GM18519 (cell line): ENCODE results near the gene SPEF1.

Experiments
- ATAC-seq: cut with Tn5 transposase; IDR thresholded peaks from one replicate; pipeline ENCODE4 v1.9.1; 2021; ENCODE audit warnings: mild to moderate bottlenecking, moderate library complexity; ENCODE audit not compliant: unreplicated experiment, low FRiP score

SPEF1 gene

GRCh38 chr20:3733119-3733995 lies 47.9 kb downstream of the SPEF1 start:
- no peak for ATAC-seq

- ATAC-seq = no peak
Observed at GRCh38 chr20:3732327-3733118, 48.7 kb downstream of the SPEF1 start, which contains the start of gene HSPA12B. HSPA12B (plus strand) TSS chr20:3732685; CDS start chr20:3738675, 5,990 bp downstream.

- ATAC-seq = no peak
Observed at GRCh38 chr20:3731944-3732326, 49.3 kb downstream of the SPEF1 start.

- ATAC-seq = no peak
Observed at GRCh38 chr20:3730803-3731672, 50.2 kb downstream of the SPEF1 start.

- ATAC-seq = no peak
Observed at GRCh38 chr20:3729811-3730540, 51.3 kb downstream of the SPEF1 start.

- no peak for ATAC-seq
Observed at GRCh38 chr20:3729378-3729777, 51.9 kb downstream of the SPEF1 start.

GRCh38 chr20:3728876-3729275 lies 52.4 kb downstream of the SPEF1 start:
- no peak for ATAC-seq

GRCh38 chr20:3728354-3728753 lies 52.9 kb downstream of the SPEF1 start:
- no peak for ATAC-seq
